Measurements from ENCODE around the gene MYRFL.

The MYRFL gene

GRCh38 chr12:69916544-69917235 is 91.7 kb downstream of the MYRFL start:
- ChIA-PET CTCF (no interaction called here), POLR2A (no interaction called here)
- no peak for TF ChIP-seq CTCF (IDR thresholded peaks at IDR 0.05; ENCODE audit: insufficient read depth, low read length, missing control alignments)
- DNase-seq (ENCODE audit: low read depth, low spot score): no peak
- H3K4me3 ChIP-seq (ENCODE audit: low read depth, low read length): no peak overlapping the region

GRCh38 chr12:69918287-69918686 is 93.3 kb downstream of the MYRFL start:
- no peak for TF ChIP-seq CTCF (IDR thresholded peaks at IDR 0.05; ENCODE audit: insufficient read depth, low read length, missing control alignments)
- DNase-seq (ENCODE audit: low read depth, low spot score): no peak
- no peak overlapping the region for H3K4me3 ChIP-seq (ENCODE audit: low read depth, low read length)
- CTCF ChIA-PET: interaction anchor here (1.1 kb wide), 1 partner anchor 18 kb away, joined by 4 read pairs; no protein-coding TSS in a partner anchor
- POLR2A ChIA-PET: no interaction called here

GRCh38 chr12:69919495-69919894 is 94.5 kb downstream of the MYRFL start:
- ChIA-PET POLR2A (no interaction called here), CTCF (interaction anchor here (1.1 kb wide), 1 partner anchor 19 kb away, joined by 4 read pairs; no protein-coding TSS in a partner anchor)
- TF ChIP-seq CTCF (IDR thresholded peaks at IDR 0.05; ENCODE audit: insufficient read depth, low read length, missing control alignments): no peak
- DNase-seq (ENCODE audit: low read depth, low spot score): no peak
- H3K4me3 ChIP-seq (ENCODE audit: low read depth, low read length): no peak overlapping the region

- ChIA-PET CTCF (interaction anchor here (0.8 kb wide), 1 partner anchor 8 kb away, joined by 3 read pairs; no protein-coding TSS in a partner anchor), POLR2A (no interaction called here)
- H3K4me3 ChIP-seq (ENCODE audit: low read depth, low read length): no peak overlapping the region
Observed at GRCh38 chr12:69921831-69922230, 96.8 kb downstream of the MYRFL start.

GRCh38 chr12:69922999-69923398 is 98.0 kb downstream of the MYRFL start:
- TF ChIP-seq CTCF (IDR thresholded peaks at IDR 0.05; ENCODE audit: insufficient read depth, low read length, missing control alignments): no peak
- no peak for DNase-seq (ENCODE audit: low read depth, low spot score)
- H3K4me3 ChIP-seq (ENCODE audit: low read depth, low read length): no peak overlapping the region
- CTCF ChIA-PET: no interaction called here
- POLR2A ChIA-PET: no interaction called here

More at GRCh38 chr12:69921831-69922230, 96.8 kb downstream of the MYRFL start:
- DNase-seq (ENCODE audit: low read depth, low spot score): no peak
- TF ChIP-seq CTCF (IDR thresholded peaks at IDR 0.05; ENCODE audit: insufficient read depth, low read length, missing control alignments): no peak

GRCh38 chr12:69925291-69925690 is 100.3 kb downstream of the MYRFL start:
- TF ChIP-seq CTCF (IDR thresholded peaks at IDR 0.05; ENCODE audit: insufficient read depth, low read length, missing control alignments): no peak
- POLR2A ChIA-PET: no interaction called here
- CTCF ChIA-PET: no interaction called here

More at GRCh38 chr12:69925291-69925690, 100.3 kb downstream of the MYRFL start:
- no peak for DNase-seq (ENCODE audit: low read depth, low spot score)
- no peak overlapping the region for H3K4me3 ChIP-seq (ENCODE audit: low read depth, low read length)

Measured in AG04449 (cell line).